Mesenteric fat pad (tissue), 1 donor: Measurements from ENCODE around the gene ZNF213. TPM values are rescaled to one million over a fixed set of nuclear protein-coding genes. Genes with fewer than 3 reads are reported as not detected.

Experiments used
- DNase-seq: peaks from one replicate; pipeline ENCODE4 v3.0.0-alpha.2; 2020; ENCODE audit warnings: low spot score
- total RNA-seq: library from RNA; stranded (reverse); fragmentation: NEBNext Ultra II Directional; extraction: Animal tissue kit (Norgen Biotek cat#: 25700); gene quantifications from one replicate; pipeline ENCODE4 v1.2.1, GENCODE V29; 2021
- donor health status: DM: yes; HTN: yes; CAD: no.

Gene ZNF213
- total RNA-seq, 1 donor from 2014 or later = 6.0 TPM

- no peak for DNase-seq
These were observed 33.6 kb upstream of the ZNF213 start for GRCh38 chr16:3101018-3101840.

- no peak for DNase-seq
These were observed 32.9 kb upstream of the ZNF213 start for GRCh38 chr16:3101841-3102470.

- peak; percentile 97 for DNase-seq
These were observed 28.5 kb upstream of the ZNF213 start for GRCh38 chr16:3106205-3106928.

GRCh38 chr16:3112058-3112880 lies 22.6 kb upstream of the ZNF213 start, which contains the start of gene ZNF205:
Gene ZNF205, plus strand, starts transcription at chr16:3112586. Its CDS starts 845 bp downstream, at chr16:3113431.
- no peak for DNase-seq

- no peak for DNase-seq
These were observed 21.8 kb upstream of the ZNF213 start for GRCh38 chr16:3112881-3113574.

GRCh38 chr16:3113765-3114479 lies 20.9 kb upstream of the ZNF213 start:
- no peak for DNase-seq

GRCh38 chr16:3115003-3115402 lies 19.8 kb upstream of the ZNF213 start:
- DNase-seq = no peak

- no peak for DNase-seq
These were observed 19.3 kb upstream of the ZNF213 start for GRCh38 chr16:3115561-3115960.

- DNase-seq = no peak
These were observed 16.5 kb upstream of the ZNF213 start for GRCh38 chr16:3118204-3118790.

- no peak for DNase-seq
These were observed 16.0 kb upstream of the ZNF213 start for GRCh38 chr16:3118846-3119245.

GRCh38 chr16:3119286-3119685 lies 15.5 kb upstream of the ZNF213 start:
- no peak for DNase-seq

GRCh38 chr16:3119701-3120408 lies 15.0 kb upstream of the ZNF213 start:
- no peak for DNase-seq

- no peak for DNase-seq
These were observed 14.4 kb upstream of the ZNF213 start for GRCh38 chr16:3120435-3120834.

GRCh38 chr16:3121851-3122467 lies 12.9 kb upstream of the ZNF213 start:
- no peak for DNase-seq

GRCh38 chr16:3122926-3123570 lies 11.8 kb upstream of the ZNF213 start:
- DNase-seq = no peak

GRCh38 chr16:3123986-3124886 lies 10.6 kb upstream of the ZNF213 start:
- DNase-seq = peak; percentile 98

- no peak for DNase-seq
These were observed 7.1 kb upstream of the ZNF213 start for GRCh38 chr16:3127745-3128144.
